ENCODE results near the gene CD99. TPM values are rescaled to one million over a fixed set of nuclear protein-coding genes. Genes with fewer than 3 reads are reported as not detected.

CD99 gene
- total RNA-seq, 1 experiment from 2014 or later = 92.1 TPM

DNA sequence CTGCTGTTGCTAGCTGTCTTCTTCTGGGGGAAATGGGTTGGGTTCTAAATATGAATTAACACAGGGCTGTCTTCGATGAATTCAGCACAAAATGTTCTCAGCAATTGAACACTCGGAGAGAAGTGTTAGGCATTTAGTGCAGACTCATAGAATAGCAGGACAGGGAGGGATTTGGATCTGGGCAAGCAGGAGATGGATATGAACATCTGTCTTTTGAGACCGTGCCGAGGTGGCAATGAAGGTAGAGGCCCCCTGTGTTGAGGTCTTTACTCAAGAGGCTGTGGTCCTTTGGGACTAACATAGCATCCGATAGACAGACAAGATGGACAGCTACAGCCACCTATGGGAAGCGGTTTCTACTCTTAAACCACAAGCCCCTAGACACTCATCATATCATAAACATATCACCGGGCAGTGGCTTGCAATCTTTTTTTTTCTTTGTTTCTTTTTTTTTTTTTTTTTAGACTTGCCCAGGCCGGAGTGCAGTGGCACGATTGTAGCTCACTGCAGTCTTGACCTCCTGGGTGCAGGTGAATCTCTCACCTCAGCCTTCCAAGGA, 6.7 kb downstream of the CD99 start:
- H4K8ac ChIP-seq (replicated peaks; ENCODE audit: insufficient read length, low read depth, low read length) = no peak overlapping the region
- Mint-ChIP-seq H3K27me3 (ENCODE audit: low read depth) (peaks cover 24% of the 10 kb centered on the region), H3K4me3 (no peak overlapping the region), H3K36me3 (ENCODE audit: insufficient read depth in 1 of 3, low read depth in 3 of 3) (peaks cover 0 to 13% (median 11%) of the 10 kb centered on the region in 3 experiments; a peak in 6 of 7 replicates), H3K9me3 (no peaks in the 10 kb centered on the region; a peak in 2 of 5 replicates), H3K4me1 (peaks cover 28 to 32% of the 10 kb centered on the region in 2 experiments), H3K27ac (no peak overlapping the region)
- no peaks in the 10 kb centered on the region for H4K20me1 ChIP-seq (ENCODE audit: control insufficient read depth, insufficient read depth, insufficient read length)
- H2BK120ac ChIP-seq (ENCODE audit: low read depth, low read length, poor library complexity, severe bottlenecking) = no peak overlapping the region
- no peak overlapping the region for H3K14ac ChIP-seq (ENCODE audit: insufficient read depth, low read length)
- no peak overlapping the region for H3K9ac ChIP-seq (ENCODE audit: extremely low read depth, insufficient read length, low read length)
- H3K56ac ChIP-seq (ENCODE audit: insufficient read length, low read depth, low read length) = no peak overlapping the region
- no peaks in the 10 kb centered on the region for H3K4me1 ChIP-seq (ENCODE audit: insufficient read depth, low read length)
- no peaks in the 10 kb centered on the region for H3K9me3 ChIP-seq (ENCODE audit: control insufficient read depth, low read depth, low read length)
- WGBS (ENCODE audit: extremely low coverage, insufficient read length, low lambda C conversion rate) = no CpG with 5 or more reads among the region's 9 CpGs
- no peak overlapping the region for H3K23ac ChIP-seq (ENCODE audit: insufficient read length, low read depth, low read length)
- no peaks in the 10 kb centered on the region for H3K79me2 ChIP-seq (ENCODE audit: insufficient read depth, low read length)
- H3K27ac ChIP-seq (ENCODE audit: insufficient read length, low read depth, low read length) = no peak overlapping the region
- TF ChIP-seq, protein P1, sequence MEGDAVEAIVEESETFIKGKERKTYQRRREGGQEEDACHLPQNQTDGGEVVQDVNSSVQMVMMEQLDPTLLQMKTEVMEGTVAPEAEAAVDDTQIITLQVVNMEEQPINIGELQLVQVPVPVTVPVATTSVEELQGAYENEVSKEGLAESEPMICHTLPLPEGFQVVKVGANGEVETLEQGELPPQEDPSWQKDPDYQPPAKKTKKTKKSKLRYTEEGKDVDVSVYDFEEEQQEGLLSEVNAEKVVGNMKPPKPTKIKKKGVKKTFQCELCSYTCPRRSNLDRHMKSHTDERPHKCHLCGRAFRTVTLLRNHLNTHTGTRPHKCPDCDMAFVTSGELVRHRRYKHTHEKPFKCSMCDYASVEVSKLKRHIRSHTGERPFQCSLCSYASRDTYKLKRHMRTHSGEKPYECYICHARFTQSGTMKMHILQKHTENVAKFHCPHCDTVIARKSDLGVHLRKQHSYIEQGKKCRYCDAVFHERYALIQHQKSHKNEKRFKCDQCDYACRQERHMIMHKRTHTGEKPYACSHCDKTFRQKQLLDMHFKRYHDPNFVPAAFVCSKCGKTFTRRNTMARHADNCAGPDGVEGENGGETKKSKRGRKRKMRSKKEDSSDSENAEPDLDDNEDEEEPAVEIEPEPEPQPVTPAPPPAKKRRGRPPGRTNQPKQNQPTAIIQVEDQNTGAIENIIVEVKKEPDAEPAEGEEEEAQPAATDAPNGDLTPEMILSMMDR (conservative IDR thresholded peaks at IDR 0.05) = no peak
- no peak overlapping the region for H2AFZ ChIP-seq (ENCODE audit: low read length)
- H3T11ph ChIP-seq (ENCODE audit: low read length) = no peak overlapping the region
- H2BK20ac ChIP-seq (ENCODE audit: low read depth, low read length, poor library complexity, severe bottlenecking) = no peak overlapping the region
- no peak overlapping the region for H4K91ac ChIP-seq (ENCODE audit: insufficient read length, low read depth, low read length)
- H3K4ac ChIP-seq (ENCODE audit: low read depth, low read length) = no peak overlapping the region
- no peak overlapping the region for H3K4me2 ChIP-seq (ENCODE audit: insufficient read depth, insufficient read length, low read length)
- no peak overlapping the region for H2BK5ac ChIP-seq (ENCODE audit: insufficient read length, low read length)
- H3K23me2 ChIP-seq (ENCODE audit: insufficient read length, low read depth, low read length, poor library complexity, severe bottlenecking) = no peaks in the 10 kb centered on the region
- no peak overlapping the region for H2BK12ac ChIP-seq (ENCODE audit: insufficient read length, low read depth, low read length)
- no peak overlapping the region for H3K18ac ChIP-seq (ENCODE audit: insufficient read length, low read depth, low read length)
- no peak for DNase-seq
- H2AK5ac ChIP-seq (ENCODE audit: insufficient read length, low read length) = no peak overlapping the region
- no peaks in the 10 kb centered on the region for H3K79me1 ChIP-seq (ENCODE audit: insufficient read depth, low read depth, low read length, poor library complexity, severe bottlenecking)
- H3K27me3 ChIP-seq (ENCODE audit: insufficient read depth, low read length) = peaks cover 7% of the 10 kb centered on the region; the same call in 1 of the 2 replicates
- no peak overlapping the region for H4K5ac ChIP-seq (ENCODE audit: insufficient read length, low read depth, low read length)
- no peak overlapping the region for H2BK15ac ChIP-seq (ENCODE audit: low read depth, low read length)
